Measurements from ENCODE around the gene TSSK6. TPM values are rescaled to one million over a fixed set of nuclear protein-coding genes. Genes with fewer than 3 reads are reported as not detected.

Gene TSSK6
- total RNA-seq, 1 donor from 2014 or later: 0.77 TPM

- Histone ChIP-seq H3K27me3 (ENCODE audit: low read depth) (peaks cover 48% of the 10 kb centered on the region), H3K4me1 (peaks cover 26% of the 10 kb centered on the region), H3K27ac (replicated peaks) (no peak overlapping the region), H3K4me3 (no peak overlapping the region), H3K9me3 (replicated peaks) (peaks cover 4% of the 10 kb centered on the region), H3K36me3 (no peaks in the 10 kb centered on the region)
- no peak for TF ChIP-seq CTCF (IDR thresholded peaks at IDR 0.05; ENCODE audit: borderline replicate concordance)
- intact Hi-C loops (cut with micrococcal nuclease): no loop called here
- DNase-seq: no peak
Observed at GRCh38 chr19:19551853-19552192, 36.5 kb upstream of the TSSK6 start.

GRCh38 chr19:19550972-19551852, 35.9 kb upstream of the TSSK6 start:
- H3K9me3 ChIP-seq (replicated peaks): peaks cover 4% of the 10 kb centered on the region
- no peak for TF ChIP-seq CTCF (IDR thresholded peaks at IDR 0.05; ENCODE audit: borderline replicate concordance)
- peaks cover 26% of the 10 kb centered on the region for H3K4me1 ChIP-seq
- DNase-seq: no peak
- intact Hi-C loops (cut with micrococcal nuclease): no loop called here
- H3K4me3 ChIP-seq: no peak overlapping the region
- H3K36me3 ChIP-seq: no peaks in the 10 kb centered on the region
- no peak overlapping the region for H3K27ac ChIP-seq (replicated peaks)
- peaks cover 52% of the 10 kb centered on the region for H3K27me3 ChIP-seq (ENCODE audit: low read depth)

- H3K27me3 ChIP-seq (ENCODE audit: low read depth): peaks cover 58% of the 10 kb centered on the region
- no peak for TF ChIP-seq CTCF (IDR thresholded peaks at IDR 0.05; ENCODE audit: borderline replicate concordance)
- H3K27ac ChIP-seq (replicated peaks): no peak overlapping the region
Observed at GRCh38 chr19:19550485-19550929, 35.2 kb upstream of the TSSK6 start.

GRCh38 chr19:19549804-19550464, 34.6 kb upstream of the TSSK6 start:
- Histone ChIP-seq H3K36me3 (no peaks in the 10 kb centered on the region), H3K9me3 (replicated peaks) (peaks cover 4% of the 10 kb centered on the region), H3K4me3 (no peak overlapping the region), H3K27me3 (ENCODE audit: low read depth) (peaks cover 62% of the 10 kb centered on the region), H3K4me1 (peaks cover 26% of the 10 kb centered on the region), H3K27ac (replicated peaks) (peak overlapping the region; percentile 40)
- intact Hi-C loops (cut with micrococcal nuclease): no loop called here
- no peak for DNase-seq
- TF ChIP-seq CTCF (IDR thresholded peaks at IDR 0.05; ENCODE audit: borderline replicate concordance): no peak

More at GRCh38 chr19:19550485-19550929, 35.2 kb upstream of the TSSK6 start:
- intact Hi-C loops (cut with micrococcal nuclease): no loop called here
- Histone ChIP-seq H3K36me3 (no peaks in the 10 kb centered on the region), H3K4me3 (no peak overlapping the region), H3K4me1 (peaks cover 26% of the 10 kb centered on the region), H3K9me3 (replicated peaks) (peaks cover 4% of the 10 kb centered on the region)
- DNase-seq: no peak

- DNase-seq: no peak
Observed at GRCh38 chr19:19548915-19549759, 33.8 kb upstream of the TSSK6 start.

More at GRCh38 chr19:19548915-19549759, 33.8 kb upstream of the TSSK6 start:
- no peak overlapping the region for H3K4me3 ChIP-seq
- intact Hi-C loops (cut with micrococcal nuclease): no loop called here
- peaks cover 65% of the 10 kb centered on the region for H3K27me3 ChIP-seq (ENCODE audit: low read depth)
- H3K4me1 ChIP-seq: peaks cover 26% of the 10 kb centered on the region
- H3K27ac ChIP-seq (replicated peaks): peak overlapping the region; percentile 40
- H3K36me3 ChIP-seq: no peaks in the 10 kb centered on the region
- peaks cover 4% of the 10 kb centered on the region for H3K9me3 ChIP-seq (replicated peaks)
- TF ChIP-seq CTCF (IDR thresholded peaks at IDR 0.05; ENCODE audit: borderline replicate concordance): no peak

Measured in left ventricle myocardium inferior (tissue), 1 donor.